Activated CD4-positive, alpha-beta T cell treated with anti-CD3 and anti-CD28 coated beads, Interleukin-2, amount 50 U/mL, for 16 hours (primary cell): ENCODE data around the gene FAM3D.

Source experiments
- DNase-seq: peaks from one replicate; pipeline ENCODE4 v3.0.0-alpha.2; 2020

FAM3D gene

GRCh38 chr3:58652624-58653023, 13.9 kb downstream of the FAM3D start:
- no peak for DNase-seq

DNA sequence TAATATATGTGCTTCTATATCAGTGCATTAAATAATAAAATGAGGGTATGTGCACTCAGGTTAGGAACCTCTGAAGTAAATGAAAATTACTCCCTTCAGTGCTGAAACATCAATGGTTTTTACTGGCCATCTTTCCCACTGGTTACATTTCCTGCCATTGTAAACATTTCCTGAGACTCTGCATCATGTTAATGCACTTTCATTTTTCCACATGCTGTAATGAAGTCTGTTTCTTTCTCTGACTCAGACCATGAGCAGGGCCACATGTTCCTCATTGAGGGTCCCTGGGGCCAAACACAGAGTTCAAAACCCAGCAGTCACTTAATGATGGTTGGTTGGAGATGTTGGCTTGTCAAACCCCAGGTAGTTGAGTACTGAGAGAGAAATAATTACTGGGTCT, 15.3 kb downstream of the FAM3D start:
- DNase-seq: no peak

DNA sequence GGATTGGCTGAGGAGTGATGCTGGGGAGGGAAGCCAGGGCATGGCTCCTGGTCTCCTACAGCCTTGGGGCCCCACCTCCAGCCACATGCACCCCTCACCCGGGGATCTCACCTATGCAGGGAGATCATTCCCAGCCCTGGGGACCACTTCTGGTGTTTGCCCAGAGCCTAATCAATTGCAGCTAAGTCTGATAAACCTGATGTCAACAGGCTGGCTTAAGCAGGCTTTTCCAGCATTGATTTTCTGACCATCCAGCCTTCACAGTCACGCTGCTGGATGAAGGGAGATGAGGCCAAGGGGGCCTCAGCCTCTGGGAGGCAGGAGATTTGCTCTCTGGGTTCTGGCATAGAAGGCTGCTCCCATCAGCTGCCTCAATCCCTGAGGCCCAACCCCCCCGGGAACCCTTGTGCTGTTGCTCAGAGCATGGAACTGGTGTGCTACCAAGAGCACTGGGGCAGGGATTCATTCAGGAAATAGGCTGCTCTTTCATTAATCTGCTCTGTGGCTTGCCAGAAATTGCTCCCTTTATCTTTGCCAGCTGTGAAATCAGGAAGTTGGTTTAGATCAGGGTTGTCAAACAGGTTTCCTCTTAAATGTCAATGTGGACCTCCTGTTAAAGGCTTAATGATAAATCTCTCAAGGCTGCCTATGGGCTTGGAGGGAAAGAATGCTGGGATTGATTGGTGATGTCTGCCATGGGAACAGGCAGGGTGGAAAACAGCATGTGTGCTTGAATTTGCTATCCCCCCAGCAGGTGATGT, 19.0 kb downstream of the FAM3D start:
- no peak for DNase-seq

GRCh38 chr3:58646503-58646902, 20.1 kb downstream of the FAM3D start:
- DNase-seq: no peak

DNA sequence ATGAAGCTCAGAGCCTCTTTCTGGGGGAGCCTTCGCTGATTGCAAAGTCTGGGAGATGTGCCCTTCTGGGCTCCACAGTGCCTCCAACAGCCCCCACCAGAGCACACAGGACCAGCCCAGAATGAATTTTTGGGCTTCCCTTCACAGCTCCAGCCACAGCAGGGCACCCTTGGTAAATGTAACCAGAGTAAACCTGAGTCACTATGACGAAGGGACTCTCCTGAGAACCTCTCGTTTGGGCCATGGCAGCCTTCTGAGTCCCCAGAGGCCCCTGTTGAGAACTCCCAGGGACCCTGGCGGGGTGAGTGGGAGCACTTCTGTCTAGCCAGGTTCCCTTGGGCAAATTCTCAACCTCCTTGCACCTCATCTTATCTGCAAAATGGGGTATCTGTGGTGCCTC, 20.8 kb downstream of the FAM3D start:
- DNase-seq: no peak

DNA sequence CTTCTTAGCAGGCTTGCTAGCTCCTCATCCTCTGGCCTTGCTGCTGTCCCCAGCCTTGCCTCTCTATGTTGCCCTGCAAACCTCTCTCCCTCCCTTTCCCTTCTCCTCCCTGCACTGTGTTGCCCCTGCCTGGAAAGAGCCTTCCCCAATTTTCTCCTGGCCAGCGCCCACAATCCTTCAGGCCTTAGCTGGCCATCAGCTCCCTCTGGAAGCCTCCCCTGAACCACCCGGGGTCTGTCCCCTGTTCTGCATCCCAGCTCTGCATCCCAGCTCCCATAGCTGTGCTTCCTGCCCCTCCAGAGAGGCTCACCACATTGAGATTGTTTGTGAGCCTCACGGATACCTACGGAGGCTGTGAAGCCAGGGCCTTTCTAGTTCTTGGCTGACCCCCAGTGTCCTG, 23.7 kb downstream of the FAM3D start:
- no peak for DNase-seq

DNA sequence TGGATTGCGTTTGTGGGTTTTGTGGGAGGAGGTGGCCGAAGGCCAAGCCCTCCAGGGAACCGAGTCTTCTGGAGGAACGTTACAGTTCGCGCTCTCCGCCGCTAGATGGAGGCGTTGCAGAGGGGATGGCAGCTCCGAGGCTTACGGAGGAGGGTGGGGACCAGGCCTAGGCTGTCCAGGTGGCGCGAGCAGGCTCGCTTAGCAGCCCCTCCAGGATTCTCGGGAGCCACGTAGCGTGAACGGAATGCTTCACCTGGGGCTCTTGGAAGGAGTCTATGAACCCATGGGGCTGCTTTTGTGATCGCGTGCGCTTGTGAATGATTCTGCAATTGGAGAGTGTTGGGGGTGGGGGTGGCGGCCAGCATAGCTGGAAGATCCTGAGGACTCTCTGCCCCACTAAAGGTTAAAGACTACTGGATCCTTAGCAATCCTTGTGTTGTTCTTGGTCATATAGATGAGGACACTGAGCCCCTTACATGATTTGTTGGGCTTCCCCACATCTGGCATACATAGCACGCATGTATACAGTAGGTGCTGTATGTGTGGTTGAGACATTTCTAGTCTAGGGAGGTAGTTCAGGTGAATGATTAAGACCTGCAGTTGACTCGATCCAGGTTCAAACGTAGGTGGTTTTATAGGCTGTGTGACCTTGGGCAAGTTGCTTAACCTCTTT, 25.7 kb downstream of the FAM3D start:
- DNase-seq: peak; percentile 67

DNA sequence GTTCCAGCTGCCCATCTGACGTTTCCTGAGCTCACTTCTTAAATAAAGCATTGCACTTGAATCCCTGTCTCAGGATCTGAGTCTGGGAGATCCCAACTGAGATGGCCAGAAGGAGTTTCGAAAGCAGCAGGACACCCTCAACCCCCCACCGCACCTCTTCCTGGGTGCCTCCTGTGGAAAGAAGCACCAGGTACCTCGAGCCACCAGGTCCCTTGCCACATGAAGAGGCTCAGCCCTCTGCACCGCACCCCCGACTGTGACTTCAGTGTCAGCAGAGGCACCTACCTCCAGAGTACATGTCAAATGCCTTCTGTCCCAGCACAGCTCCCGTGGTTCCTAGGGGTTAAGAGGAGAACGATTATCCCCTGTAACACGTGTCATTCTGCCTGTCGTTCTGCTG, 26.7 kb downstream of the FAM3D start:
- DNase-seq: no peak

GRCh38 chr3:58639001-58639400, 27.6 kb downstream of the FAM3D start:
- no peak for DNase-seq

DNA sequence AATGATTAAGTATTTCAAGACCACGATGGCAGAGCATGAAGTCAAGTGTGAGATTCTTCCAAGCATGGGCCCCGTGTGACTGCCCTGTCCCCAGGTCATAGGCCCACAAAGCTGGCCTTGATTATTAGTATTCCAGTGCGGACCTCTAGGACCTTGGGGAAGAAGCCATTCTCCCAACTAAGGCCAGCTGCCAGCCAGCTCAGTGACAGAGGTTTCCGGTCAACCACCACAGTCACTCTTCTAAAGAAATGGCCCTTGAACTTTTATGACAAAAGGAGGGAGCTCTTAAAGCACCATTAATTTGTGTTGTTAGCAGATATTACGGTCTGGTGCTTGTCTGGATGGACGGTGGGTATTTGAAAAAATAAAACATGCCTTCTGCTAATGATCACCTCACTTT, 28.0 kb downstream of the FAM3D start:
- DNase-seq: no peak

- DNase-seq: no peak
Measured at GRCh38 chr3:58637509-58637908, 29.1 kb downstream of the FAM3D start.

DNA sequence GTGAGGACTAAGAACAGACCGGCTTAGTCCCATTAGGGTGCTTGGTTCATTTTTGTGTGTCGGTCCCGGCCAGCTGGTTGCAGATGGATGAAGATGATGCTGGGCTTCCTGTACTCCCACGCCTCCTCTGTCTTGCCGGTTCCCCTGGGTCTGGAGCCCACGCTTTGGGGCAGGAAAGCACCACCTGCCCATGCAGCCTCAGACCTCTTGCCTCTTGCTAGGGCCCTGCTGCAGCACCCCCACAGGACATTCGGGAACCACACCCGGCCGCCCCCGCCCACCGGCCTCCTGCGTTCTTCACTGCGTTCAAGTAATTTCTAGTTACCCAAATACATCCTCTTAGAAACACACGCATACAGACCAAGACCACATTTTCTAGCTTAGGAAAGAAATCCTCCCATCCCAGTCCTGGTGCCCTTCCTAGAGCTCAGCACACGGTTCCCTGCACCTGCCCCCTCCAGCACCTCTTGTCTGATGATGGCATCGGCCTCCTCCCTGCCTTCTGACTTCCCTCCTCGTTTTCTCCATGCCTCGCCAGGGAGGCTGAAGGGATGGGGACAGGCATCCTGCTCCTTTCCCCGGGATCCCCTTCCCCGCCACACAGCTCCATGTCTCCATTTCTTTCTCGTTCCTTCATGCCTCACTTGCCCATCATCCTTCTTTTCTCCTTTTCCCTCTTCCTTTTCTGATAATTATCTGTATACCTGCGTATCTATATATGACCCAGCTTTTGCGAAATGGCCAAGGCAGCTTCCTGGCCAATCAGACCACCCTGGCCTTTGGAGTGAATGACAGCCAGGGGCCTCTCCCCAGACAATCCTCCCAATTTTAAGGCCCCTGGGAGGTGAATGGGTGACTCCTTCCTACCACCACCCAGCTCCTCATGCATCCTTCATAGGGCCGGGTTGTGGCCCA, 30.9 kb downstream of the FAM3D start:
- DNase-seq: no peak

DNA sequence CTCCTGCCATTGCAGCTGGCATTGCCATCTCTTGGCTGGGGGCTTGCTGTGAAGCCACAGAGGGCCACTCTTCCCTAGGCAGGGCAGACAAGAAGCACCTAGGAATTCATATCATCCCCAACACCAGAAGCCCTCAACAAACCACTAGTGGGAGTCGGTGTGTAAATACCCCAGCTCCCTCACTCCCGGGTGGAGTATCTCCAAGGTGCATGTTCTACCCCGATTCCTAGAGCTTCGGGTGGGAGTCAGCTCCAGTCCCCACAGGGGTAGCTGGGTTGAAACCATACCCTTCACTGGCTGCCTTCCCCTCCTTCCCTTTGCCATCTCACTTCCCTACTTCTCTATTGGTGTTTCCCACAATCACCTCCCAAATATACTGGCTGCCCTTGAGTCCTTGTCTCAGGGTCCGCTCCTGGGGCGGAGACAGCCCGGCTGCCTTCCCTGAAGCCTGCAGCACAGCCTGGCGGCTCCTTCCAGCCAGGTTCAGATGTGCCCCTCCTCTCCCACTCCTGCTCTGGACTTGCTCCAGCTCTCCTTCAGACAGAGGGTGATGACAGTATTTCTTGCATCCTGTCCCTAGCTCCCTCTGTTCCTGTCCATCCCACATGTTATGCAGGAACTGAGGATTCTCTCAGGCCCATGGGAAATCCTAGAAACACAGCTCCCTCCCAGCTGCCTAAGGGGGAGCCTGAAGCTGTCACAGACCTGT, 33.3 kb downstream of the FAM3D start:
- DNase-seq: no peak

DNA sequence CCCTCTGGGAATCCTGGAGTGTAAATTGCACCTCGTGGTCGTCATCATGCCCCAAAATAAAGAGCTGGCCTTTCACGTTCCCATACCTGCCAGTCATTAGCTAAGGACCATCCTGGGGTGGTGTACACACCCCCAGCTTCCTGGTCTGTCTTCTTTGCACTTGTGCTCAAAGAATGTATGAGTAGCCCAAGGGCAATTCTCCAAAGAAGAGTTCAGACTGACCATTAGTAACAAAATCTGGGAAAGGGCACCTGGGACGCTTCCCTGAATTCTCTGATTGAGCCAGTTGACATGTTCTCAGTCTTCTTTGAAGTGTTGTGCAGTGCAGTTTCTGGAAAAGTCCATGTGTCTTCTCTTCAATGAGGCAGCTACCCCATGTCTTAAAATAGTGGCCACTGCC, 34.8 kb downstream of the FAM3D start:
- no peak for DNase-seq

GRCh38 chr3:58630710-58631092, 35.9 kb downstream of the FAM3D start:
- DNase-seq: no peak

DNA sequence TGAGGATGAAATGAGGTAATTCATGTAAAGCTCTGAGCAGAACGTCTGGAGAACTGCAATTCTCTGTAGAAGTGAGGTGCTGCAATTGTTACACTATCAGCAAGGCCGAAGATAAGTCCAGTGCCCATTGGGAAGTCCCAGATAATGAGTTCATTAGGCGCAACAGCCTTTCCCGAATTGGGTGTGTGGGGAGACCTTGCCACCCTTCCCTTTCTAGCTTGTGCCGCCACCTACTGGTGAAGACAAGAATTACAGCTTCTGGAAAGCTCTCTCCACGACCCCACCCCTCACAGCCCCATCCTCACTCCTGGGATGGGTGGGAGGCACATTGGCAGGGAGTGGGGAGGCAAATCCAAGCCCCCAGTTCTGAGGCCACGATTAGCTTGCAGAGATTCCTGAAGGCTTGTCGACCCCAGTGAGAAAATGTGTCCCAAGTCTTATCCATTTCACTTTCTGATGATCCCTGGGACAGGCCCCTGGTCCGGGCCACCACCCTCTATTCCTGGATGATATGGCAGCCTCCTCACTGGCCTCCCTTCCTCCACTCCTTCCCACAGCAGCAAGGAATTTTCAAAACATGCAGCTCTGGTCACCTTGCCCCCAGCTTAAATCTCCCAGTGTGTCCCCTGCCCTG, 36.4 kb downstream of the FAM3D start:
- DNase-seq: peak; percentile 59

GRCh38 chr3:58629629-58630028, 36.9 kb downstream of the FAM3D start:
- no peak for DNase-seq

DNA sequence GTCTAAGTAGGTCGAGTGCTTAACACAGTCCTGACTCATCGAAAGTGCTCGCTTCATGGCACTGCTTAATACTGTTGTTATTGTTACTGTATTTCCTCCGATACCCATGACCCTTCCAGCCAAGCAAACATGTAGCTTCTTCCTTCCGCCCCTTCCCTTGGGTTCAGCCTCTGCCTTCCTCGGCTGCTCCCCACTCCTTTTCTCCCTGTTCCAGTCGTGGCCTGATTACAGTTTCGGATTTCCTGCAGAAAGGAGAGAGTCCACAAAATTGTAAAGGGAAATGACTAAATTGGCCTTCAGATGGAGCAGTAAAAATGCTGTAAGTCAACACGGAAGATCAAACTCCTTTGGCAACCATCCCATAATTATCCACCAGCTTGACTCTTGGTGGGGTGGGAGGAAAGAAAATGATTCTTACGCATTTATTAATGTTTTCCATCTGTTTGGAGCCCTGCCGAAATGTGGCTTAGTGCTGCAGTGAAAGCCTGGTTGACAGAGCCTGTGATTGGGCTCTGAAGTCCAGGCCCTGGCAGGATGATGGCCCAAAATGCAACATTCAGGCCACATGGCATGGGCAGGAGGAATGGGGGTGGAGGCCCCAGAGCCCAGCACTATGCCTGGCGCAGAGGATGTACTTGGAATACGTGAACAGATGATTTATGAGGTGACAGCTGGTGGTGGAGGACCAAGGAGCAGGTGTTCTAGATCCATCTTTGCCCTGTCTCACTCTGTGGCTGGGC, 37.6 kb downstream of the FAM3D start:
- DNase-seq: no peak

DNA sequence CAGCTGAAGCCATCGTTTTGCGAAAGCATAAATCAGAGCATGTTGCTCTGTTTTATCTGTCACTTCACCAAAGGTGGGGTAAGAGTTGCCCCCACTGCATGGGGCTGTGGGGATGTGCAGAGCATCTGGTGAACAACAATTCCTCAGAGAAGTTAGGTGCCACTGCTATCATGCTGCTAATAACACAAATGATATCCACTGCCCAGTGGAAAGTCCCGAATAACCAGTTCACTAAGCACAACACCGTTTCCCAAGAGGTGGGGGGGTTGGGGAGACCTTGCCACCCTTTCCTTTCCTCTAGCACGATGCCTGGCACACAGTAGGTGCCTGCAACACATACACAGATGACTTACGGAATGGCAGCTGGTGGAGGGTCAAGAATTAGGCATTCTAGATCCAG, 38.6 kb downstream of the FAM3D start:
- no peak for DNase-seq

GRCh38 chr3:58627570-58627885, 39.0 kb downstream of the FAM3D start:
- DNase-seq: no peak

DNA sequence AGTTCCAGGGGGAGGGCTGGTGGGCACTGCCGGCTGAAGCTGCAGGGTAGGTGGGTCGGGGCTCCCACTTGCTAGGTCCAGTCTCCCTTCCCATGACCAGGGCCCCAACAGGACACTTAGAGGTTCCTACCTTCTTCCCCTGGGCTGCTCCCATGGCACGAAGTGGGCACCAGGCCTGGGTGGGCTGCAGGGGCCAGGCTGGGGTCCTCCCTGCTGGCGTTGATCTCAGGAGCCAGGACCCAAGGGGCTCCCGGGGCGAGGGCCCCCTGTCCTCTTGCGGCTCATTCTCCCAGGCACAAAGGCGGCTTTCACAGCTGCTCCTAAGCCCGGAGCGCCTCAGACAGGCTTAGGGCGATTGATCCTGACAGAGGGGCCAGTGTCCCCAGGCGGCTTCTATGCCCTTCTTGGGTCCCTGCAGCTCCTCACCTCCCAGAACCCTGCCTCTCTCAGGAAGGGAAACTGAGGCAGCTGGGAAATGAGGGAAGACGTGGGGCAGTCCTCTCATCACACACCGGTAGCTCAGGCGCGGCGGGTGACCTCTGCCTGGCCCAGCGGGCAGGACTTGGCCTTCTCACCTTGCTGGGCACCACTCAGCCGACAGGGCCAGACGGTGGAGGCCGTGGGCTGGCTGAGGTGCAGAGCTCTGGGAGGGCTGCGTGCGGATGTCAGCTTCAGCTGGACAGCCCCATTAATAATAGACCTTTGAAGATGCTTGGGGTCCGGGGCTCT, 39.6 kb downstream of the FAM3D start:
- DNase-seq: no peak
